HG02943 (cell line): ENCODE data around the gene NPFFR1.
A peak's percentile ranks its signal among the peaks of the same experiment; 100 is the strongest.
"Not testable (repeated sequence)": the region's sequence is repeated elsewhere in the genome, so short reads cannot be mapped to it uniquely, and the experiment has no call there.

Experiments
- ATAC-seq: cut with Tn5 transposase; IDR thresholded peaks from one replicate; pipeline ENCODE4 v1.9.1; 2021; ENCODE audit warnings: mild to moderate bottlenecking, low read depth, moderate library complexity; ENCODE audit not compliant: unreplicated experiment

NPFFR1 gene

GRCh38 chr10:70233109-70233938 lies 50.5 kb downstream of the NPFFR1 start, which contains the start of gene PPA1:
TSS of gene PPA1 (minus strand) at chr10:70233429. CDS start at chr10:70233327, 102 bp downstream.
- peak; percentile 79 for ATAC-seq

GRCh38 chr10:70232859-70233108 lies 51.0 kb downstream of the NPFFR1 start:
- no peak for ATAC-seq

GRCh38 chr10:70232155-70232858 lies 51.5 kb downstream of the NPFFR1 start:
- ATAC-seq, result no peak

- no peak for ATAC-seq
These were observed 55.3 kb downstream of the NPFFR1 start for GRCh38 chr10:70228491-70228890.

GRCh38 chr10:70227548-70228320 lies 56.1 kb downstream of the NPFFR1 start:
- no peak for ATAC-seq

GRCh38 chr10:70223728-70224127 lies 60.1 kb downstream of the NPFFR1 start:
- ATAC-seq, result no peak

GRCh38 chr10:70222811-70223447 lies 60.9 kb downstream of the NPFFR1 start:
- ATAC-seq, result not testable (repeated sequence)

- ATAC-seq, result no peak
These were observed 61.4 kb downstream of the NPFFR1 start for GRCh38 chr10:70222340-70222794.

GRCh38 chr10:70221030-70221429 lies 62.8 kb downstream of the NPFFR1 start:
- no peak for ATAC-seq

GRCh38 chr10:70212879-70213278 lies 70.9 kb downstream of the NPFFR1 start:
- ATAC-seq, result no peak

- no peak for ATAC-seq
These were observed 71.5 kb downstream of the NPFFR1 start for GRCh38 chr10:70212277-70212676.

- no peak for ATAC-seq
These were observed 77.0 kb downstream of the NPFFR1 start for GRCh38 chr10:70206762-70207161.

GRCh38 chr10:70201105-70201504 lies 82.7 kb downstream of the NPFFR1 start:
- ATAC-seq, result no peak

- ATAC-seq, result no peak
These were observed 84.9 kb downstream of the NPFFR1 start for GRCh38 chr10:70198696-70199466.
